Measurements from ENCODE around the gene CAD.

CAD gene

DNA sequence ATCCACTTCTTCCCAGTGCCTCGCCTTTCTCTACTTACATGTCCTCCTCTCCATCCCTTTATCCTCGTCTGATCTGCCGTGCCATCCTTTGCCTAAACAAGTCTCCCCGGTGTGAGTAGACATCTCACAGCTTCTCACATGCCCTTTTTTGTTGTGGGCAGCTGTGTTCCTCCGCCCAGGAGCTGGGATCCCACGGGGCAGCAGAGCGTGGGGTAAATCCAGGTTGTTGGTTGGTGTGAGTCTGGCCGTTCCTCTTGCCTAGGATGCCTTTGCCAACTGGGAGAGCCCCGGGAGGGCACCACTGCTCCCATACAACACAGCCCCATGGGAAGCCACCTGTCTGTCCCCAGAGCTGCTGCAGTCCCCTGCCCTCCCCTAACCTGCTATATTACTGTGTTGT, 23.2 kb downstream of the CAD start:
- DNase-seq (ENCODE audit: low spot score), result no peak
- TF ChIP-seq, protein P1, sequence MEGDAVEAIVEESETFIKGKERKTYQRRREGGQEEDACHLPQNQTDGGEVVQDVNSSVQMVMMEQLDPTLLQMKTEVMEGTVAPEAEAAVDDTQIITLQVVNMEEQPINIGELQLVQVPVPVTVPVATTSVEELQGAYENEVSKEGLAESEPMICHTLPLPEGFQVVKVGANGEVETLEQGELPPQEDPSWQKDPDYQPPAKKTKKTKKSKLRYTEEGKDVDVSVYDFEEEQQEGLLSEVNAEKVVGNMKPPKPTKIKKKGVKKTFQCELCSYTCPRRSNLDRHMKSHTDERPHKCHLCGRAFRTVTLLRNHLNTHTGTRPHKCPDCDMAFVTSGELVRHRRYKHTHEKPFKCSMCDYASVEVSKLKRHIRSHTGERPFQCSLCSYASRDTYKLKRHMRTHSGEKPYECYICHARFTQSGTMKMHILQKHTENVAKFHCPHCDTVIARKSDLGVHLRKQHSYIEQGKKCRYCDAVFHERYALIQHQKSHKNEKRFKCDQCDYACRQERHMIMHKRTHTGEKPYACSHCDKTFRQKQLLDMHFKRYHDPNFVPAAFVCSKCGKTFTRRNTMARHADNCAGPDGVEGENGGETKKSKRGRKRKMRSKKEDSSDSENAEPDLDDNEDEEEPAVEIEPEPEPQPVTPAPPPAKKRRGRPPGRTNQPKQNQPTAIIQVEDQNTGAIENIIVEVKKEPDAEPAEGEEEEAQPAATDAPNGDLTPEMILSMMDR (IDR thresholded peaks at IDR 0.05; ENCODE audit: poor library complexity, severe bottlenecking), result no peak
- H3K4me3 ChIP-seq (ENCODE audit: severe bottlenecking), result no peak overlapping the region
- H3K27me3 ChIP-seq (ENCODE audit: insufficient read depth, poor library complexity, severe bottlenecking), result no peaks in the 10 kb centered on the region
- peaks cover 85% of the 10 kb centered on the region for H3K36me3 ChIP-seq (ENCODE audit: low read depth)
- H3K9me3 ChIP-seq (ENCODE audit: severe bottlenecking), result no peaks in the 10 kb centered on the region
- H3K27ac ChIP-seq (ENCODE audit: poor library complexity, severe bottlenecking), result no peak overlapping the region
- no peak for ATAC-seq (ENCODE audit: low read depth)
- no peaks in the 10 kb centered on the region for H3K4me1 ChIP-seq (ENCODE audit: insufficient read depth, poor library complexity, severe bottlenecking)

DNA sequence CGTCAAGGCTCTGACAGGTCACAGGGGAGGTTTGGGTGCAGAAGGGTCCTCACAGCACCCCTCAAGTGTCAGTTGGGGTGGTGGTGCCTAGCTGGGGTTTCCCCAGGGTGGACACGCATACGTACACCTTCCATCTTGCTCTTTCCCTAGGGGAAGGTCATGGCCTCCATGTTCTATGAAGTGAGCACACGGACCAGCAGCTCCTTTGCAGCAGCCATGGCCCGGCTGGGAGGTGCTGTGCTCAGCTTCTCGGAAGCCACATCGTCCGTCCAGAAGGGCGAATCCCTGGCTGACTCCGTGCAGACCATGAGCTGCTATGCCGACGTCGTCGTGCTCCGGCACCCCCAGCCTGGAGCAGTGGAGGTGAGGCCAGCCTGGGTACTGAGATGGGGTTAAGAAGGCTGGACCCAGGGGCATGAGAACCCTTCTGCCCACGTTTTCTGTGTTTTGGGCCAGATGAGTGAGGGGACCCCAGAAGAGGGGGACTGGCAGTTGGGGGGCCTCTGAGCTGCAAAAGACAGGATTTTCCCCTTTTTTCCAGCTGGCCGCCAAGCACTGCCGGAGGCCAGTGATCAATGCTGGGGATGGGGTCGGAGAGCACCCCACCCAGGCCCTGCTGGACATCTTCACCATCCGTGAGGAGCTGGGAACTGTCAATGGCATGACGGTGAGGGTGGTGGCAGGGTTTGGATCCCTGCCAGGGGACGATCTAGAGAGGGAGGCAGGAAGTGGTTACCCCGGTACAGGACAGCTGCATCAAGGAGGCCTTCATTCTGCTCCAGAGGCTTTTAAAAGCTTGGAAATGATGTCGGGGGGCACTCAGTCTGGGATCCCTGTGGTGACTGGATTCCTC, 24.8 kb downstream of the CAD start:
- H3K27ac ChIP-seq (ENCODE audit: poor library complexity, severe bottlenecking), result no peak overlapping the region
- no peak for DNase-seq (ENCODE audit: low spot score)
- no peak for ATAC-seq (ENCODE audit: low read depth)
- TF ChIP-seq, protein P1 (IDR thresholded peaks at IDR 0.05; ENCODE audit: poor library complexity, severe bottlenecking), result no peak
- H3K9me3 ChIP-seq (ENCODE audit: severe bottlenecking), result no peaks in the 10 kb centered on the region
- no peaks in the 10 kb centered on the region for H3K4me1 ChIP-seq (ENCODE audit: insufficient read depth, poor library complexity, severe bottlenecking)
- H3K4me3 ChIP-seq (ENCODE audit: severe bottlenecking), result no peak overlapping the region
- peaks cover 69% of the 10 kb centered on the region for H3K36me3 ChIP-seq (ENCODE audit: low read depth)
- H3K27me3 ChIP-seq (ENCODE audit: insufficient read depth, poor library complexity, severe bottlenecking), result no peaks in the 10 kb centered on the region

DNA sequence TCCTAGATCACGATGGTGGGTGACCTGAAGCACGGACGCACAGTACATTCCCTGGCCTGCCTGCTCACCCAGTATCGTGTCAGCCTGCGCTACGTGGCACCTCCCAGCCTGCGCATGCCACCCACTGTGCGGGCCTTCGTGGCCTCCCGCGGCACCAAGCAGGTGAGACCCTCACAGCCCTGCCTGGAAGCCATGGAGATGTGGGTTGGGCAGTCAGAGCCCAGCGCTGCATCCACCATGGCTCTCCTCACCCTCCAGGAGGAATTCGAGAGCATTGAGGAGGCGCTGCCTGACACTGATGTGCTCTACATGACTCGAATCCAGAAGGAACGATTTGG, 25.4 kb downstream of the CAD start:
- ATAC-seq (ENCODE audit: low read depth), result no peak
- DNase-seq (ENCODE audit: low spot score), result no peak
- Histone ChIP-seq H3K27ac (ENCODE audit: poor library complexity, severe bottlenecking) (no peak overlapping the region), H3K4me1 (ENCODE audit: insufficient read depth, poor library complexity, severe bottlenecking) (no peaks in the 10 kb centered on the region), H3K27me3 (ENCODE audit: insufficient read depth, poor library complexity, severe bottlenecking) (no peaks in the 10 kb centered on the region), H3K4me3 (ENCODE audit: severe bottlenecking) (no peak overlapping the region), H3K36me3 (ENCODE audit: low read depth) (peaks cover 63% of the 10 kb centered on the region), H3K9me3 (ENCODE audit: severe bottlenecking) (no peaks in the 10 kb centered on the region)
- TF ChIP-seq, protein P1 (IDR thresholded peaks at IDR 0.05; ENCODE audit: poor library complexity, severe bottlenecking), result no peak

DNA sequence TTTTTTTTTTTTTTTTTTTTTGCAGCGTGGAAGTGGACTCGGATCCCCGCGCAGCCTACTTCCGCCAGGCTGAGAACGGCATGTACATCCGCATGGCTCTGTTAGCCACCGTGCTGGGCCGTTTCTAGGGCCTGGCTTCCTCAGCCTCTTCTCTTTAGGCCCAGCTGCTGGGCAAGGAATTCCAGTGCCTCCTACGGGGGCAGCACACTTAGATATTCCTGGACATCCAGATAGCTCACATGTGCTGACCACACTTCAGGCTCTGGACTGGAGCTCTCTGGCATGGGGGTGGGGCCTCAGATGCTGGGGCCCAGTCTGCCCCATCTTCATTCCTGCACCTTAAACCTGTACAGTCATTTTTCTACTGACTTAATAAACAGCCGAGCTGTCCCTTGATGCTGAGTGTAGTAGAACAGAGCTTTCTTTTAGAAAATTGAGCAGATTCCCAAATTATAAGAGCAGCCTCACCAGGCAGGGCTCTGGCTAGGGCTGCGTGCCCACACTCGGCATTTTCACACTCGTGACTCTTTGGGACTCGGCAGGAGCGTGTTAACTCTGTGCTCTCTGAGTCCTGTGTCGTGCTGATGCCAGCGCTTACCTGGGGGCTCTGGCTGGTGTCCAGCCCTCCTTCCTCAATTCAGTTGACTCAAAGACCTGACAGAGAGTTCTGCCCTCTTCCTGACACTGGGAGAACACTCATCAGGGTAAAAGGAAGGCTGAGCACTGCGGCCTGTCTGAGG, 26.4 kb downstream of the CAD start:
- ATAC-seq (ENCODE audit: low read depth) (no peak), DNase-seq (ENCODE audit: low spot score) (no peak)
- H3K36me3 ChIP-seq (ENCODE audit: low read depth), result peaks cover 53% of the 10 kb centered on the region
- no peaks in the 10 kb centered on the region for H3K9me3 ChIP-seq (ENCODE audit: severe bottlenecking)
- H3K27me3 ChIP-seq (ENCODE audit: insufficient read depth, poor library complexity, severe bottlenecking), result no peaks in the 10 kb centered on the region
- TF ChIP-seq, protein P1 (IDR thresholded peaks at IDR 0.05; ENCODE audit: poor library complexity, severe bottlenecking), result no peak
- no peaks in the 10 kb centered on the region for H3K4me1 ChIP-seq (ENCODE audit: insufficient read depth, poor library complexity, severe bottlenecking)
- H3K4me3 ChIP-seq (ENCODE audit: severe bottlenecking), result no peak overlapping the region
- no peak overlapping the region for H3K27ac ChIP-seq (ENCODE audit: poor library complexity, severe bottlenecking)

DNA sequence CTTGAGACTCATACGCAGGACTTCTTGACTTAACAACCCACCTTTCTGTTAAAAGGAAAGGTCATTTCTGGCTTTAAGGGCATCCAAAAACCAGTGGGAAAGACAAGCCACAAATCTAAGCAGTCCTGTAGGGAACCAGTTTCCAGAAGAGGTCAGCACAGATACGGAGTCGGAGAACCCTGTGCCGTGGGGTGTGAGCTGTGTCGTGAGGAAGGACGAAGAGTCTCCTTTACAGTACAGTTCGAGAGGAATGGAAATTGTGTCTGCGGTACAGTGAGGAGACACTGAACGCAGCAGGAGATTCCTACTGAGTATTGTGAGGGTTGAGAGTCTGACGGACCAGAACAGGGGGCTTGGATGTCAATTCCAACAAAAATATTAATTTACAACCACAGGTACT, 27.9 kb downstream of the CAD start:
- H3K4me1 ChIP-seq (ENCODE audit: insufficient read depth, poor library complexity, severe bottlenecking), result no peaks in the 10 kb centered on the region
- H3K27me3 ChIP-seq (ENCODE audit: insufficient read depth, poor library complexity, severe bottlenecking), result no peaks in the 10 kb centered on the region
- DNase-seq (ENCODE audit: low spot score) (no peak), ATAC-seq (ENCODE audit: low read depth) (no peak)
- TF ChIP-seq, protein P1 (IDR thresholded peaks at IDR 0.05; ENCODE audit: poor library complexity, severe bottlenecking), result no peak
- H3K27ac ChIP-seq (ENCODE audit: poor library complexity, severe bottlenecking), result no peak overlapping the region
- peaks cover 38% of the 10 kb centered on the region for H3K36me3 ChIP-seq (ENCODE audit: low read depth)
- no peak overlapping the region for H3K4me3 ChIP-seq (ENCODE audit: severe bottlenecking)
- no peaks in the 10 kb centered on the region for H3K9me3 ChIP-seq (ENCODE audit: severe bottlenecking)
